Peyer's patch (tissue), 4 donors: Measurements from ENCODE around the gene STUB1.

Experiments used
- CTCF ChIP-seq, 6 experiments: fragments of 450-650 bp in 4 of 6; fragments of 200-600 bp in 2 of 6; sonication (generic) in 1 of 6; IDR thresholded peaks; one replicate each; pipeline ENCODE4 v1.5.1; 2017 to 2019; ENCODE audit warnings: antibody characterized with exemption in 6 of 6, mild to moderate bottlenecking in 3 of 6, moderate library complexity in 1 of 6
- POLR2A ChIP-seq, 2 donors: fragments of 450-650 bp; IDR thresholded peaks; one replicate each; pipeline ENCODE4 v1.5.1; 2017; ENCODE audit warnings: antibody characterized with exemption in 2 of 2, mild to moderate bottlenecking in 2 of 2, moderate library complexity in 2 of 2

DNA sequence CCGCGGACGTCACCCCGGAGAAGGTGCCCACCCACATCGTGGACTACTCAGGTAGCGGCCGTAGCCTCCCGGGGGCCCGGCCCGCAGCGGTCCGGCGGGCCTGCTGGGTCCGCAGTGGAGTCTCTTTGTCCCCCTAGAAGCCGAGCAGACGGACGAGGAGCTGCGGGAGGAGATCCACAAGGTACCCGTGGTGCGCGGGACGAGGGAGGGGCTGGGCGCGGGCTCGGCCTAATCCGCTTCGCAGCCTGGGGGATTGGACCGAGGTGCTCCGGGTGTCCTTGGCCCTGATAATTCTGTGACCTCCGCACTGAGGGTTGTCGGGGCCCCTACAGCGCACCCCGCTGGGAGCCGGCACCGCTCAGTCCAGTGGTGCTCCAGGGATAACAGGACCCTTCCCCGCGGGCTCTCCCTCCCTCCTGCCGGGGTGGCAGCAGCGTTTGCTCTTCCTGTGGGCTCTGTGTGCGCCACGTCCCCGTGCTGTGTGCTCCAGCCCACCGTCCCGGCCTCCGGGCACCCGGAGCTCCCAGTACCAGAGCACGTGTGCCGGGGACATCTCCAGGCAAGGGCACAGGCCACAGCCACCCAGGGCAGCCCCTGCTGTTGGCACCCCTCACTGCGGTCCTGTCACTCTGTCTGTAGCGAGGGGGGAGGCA is 11.6 kb upstream of the STUB1 start:
- TF ChIP-seq CTCF (IDR thresholded peaks at IDR 0.05), result no peak
- no peak for TF ChIP-seq POLR2A (IDR thresholded peaks at IDR 0.05)
